Posterior cingulate gyrus (tissue), 11 donors: Measurements from ENCODE around the gene FGF14.

Source experiments
- DNase-seq, 10 donors: peaks; one replicate each; pipeline versions ENCODE4 v3.0.0 to v3.0.0-alpha.2; 2020 to 2021; ENCODE audit warnings: mixed read lengths in 3 of 10
- intact Hi-C: fragments of 100-400 bp; cut with DNase I; formaldehyde crosslinking; loops from one replicate; pipeline ENCODE4 v1.15.1; 2023

Gene FGF14

GRCh38 chr13:101709952-101710351, 691.9 kb downstream of the FGF14 start:
- intact Hi-C loops, result no loop called here
- DNase-seq, result no peak

GRCh38 chr13:101708115-101708514, 693.7 kb downstream of the FGF14 start:
- intact Hi-C loops, result no loop called here
- DNase-seq, result no peak

DNA sequence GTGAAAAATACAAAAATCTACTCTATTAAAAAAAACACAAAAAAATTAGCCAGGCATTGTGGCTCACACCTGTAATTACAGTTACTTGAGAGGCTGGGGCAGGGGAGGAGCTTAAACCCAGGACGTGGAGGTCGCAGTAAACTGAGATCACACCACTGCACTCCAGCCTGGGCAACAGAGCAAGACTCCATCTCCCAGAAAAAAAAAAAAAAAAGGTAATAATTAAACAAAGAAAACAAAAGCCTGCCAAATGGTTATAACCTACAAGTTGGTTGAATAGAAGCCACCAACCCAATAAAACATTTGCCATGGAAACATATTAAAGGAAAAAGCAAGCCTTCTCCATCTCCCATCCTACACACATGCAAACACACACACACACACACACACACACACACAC, 694.2 kb downstream of the FGF14 start:
- intact Hi-C loops, result no loop called here
- no peak for DNase-seq

DNA sequence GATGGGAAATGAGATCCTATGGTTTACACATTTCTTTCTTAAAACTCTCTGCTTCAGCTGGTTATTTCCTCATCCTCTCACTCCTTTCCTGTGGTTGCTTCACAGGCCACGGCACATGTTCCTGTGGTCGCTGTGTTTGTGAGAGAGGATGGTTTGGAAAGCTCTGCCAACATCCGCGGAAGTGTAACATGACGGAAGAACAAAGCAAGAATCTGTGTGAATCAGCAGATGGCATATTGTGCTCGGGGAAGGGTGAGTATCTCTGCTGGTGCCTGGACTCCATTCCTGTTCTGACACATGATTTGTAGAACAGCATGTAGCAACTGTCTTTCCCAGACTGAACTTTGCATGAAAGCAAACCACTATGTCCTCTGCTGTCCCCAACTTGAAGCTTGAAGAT, 695.2 kb downstream of the FGF14 start:
- peak in 3 of 10 donors; percentile 9 to 67 (median 66) for DNase-seq

GRCh38 chr13:101703838-101704237, 698.0 kb downstream of the FGF14 start:
- DNase-seq, result no peak
- intact Hi-C loops, result no loop called here

More for the DNA sequence above, 695.2 kb downstream of the FGF14 start:
- intact Hi-C loops, result no loop called here

DNA sequence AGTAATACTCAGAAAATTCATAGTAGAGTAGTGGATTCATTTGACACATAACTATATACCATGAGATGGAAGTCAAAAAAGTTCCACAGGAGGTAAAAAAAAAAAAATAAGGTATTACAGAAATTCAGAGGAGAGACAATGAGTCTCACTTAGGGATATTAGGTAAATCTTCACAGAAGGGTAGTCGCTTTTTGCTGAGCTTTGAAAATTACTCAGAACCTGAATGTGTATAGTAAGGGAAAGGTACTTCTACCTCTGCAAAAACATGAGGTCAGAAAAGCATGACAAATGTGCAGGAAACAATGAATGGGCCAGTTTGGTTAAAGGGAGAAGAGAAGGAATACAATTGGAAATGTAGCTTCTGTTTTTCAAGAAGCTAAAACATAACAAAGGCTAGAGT, 698.8 kb downstream of the FGF14 start:
- no peak for DNase-seq
- intact Hi-C loops, result no loop called here

- DNase-seq, result no peak
Measured at GRCh38 chr13:101700598-101700997, 701.2 kb downstream of the FGF14 start.

DNA sequence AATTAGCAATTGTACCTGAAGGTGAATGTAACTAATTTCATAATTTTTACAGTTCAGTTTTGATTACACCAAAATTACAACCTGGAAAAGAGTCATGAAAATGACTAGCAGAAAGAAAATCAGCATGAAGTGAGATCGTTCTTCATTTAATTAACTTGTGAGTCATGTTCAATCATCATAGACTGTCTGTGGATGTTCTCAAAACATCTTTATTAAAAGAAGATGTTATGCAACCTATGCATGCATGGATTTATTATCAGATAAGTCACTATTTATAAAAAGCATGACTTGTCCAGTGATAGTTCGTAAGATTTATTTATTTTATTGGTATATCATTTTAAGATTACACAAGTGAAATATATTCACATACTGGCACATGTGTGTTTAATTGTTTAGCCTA, 703.4 kb downstream of the FGF14 start:
- DNase-seq, result no peak

More at GRCh38 chr13:101700598-101700997, 701.2 kb downstream of the FGF14 start:
- intact Hi-C loops, result no loop called here

DNA sequence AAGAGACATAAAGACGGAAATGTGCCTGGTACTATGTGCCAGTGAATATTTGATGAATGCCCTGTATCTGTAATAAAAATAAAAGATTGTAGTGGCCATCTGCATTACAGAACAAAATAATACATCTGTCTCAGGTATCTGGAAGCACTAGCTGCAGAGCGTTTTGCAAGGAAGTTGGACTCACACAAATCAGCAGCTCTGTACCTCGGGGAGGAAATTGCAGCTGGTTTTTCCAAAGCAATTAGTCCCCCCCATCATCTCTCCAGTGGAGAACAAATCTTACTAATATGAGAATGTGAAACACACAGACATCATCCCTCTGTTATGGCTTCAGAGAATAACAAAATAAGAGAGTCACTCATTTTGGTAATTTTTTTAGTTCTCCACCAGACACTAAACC, 704.1 kb downstream of the FGF14 start:
- DNase-seq, result no peak
- intact Hi-C loops, result no loop called here

More for the DNA sequence above, 703.4 kb downstream of the FGF14 start:
- intact Hi-C loops, result no loop called here

DNA sequence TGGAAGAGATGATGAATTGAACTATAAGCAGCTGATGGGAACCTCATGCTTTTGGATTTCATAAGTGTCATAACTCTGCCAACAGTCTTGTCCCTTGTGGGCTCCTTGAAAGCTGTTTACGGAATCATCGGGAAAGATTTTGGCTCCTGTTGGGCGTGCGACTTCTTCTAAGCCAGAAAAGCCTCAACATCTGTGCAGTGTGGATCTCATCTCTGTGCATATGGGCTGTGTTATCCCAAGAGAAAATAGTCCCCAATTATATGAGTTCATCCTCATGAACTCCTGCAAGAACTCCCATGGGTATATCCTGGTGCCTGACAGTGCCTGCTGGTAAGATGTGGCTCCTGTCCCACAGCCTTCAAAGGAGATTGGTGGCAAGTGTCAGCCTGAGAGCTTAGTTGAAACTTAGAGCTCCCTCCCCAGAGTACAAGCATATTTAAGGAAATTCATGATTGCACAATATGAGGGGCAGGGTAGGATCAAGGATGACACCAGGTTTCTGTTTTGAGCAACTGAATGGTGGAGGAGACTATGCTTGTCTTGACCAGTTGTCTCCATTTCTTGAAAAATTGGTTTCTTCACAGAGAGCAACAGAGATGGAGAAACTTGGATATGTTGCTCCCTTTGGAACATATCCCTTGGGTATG, 705.9 kb downstream of the FGF14 start:
- intact Hi-C loops, result no loop called here
- no peak for DNase-seq

DNA sequence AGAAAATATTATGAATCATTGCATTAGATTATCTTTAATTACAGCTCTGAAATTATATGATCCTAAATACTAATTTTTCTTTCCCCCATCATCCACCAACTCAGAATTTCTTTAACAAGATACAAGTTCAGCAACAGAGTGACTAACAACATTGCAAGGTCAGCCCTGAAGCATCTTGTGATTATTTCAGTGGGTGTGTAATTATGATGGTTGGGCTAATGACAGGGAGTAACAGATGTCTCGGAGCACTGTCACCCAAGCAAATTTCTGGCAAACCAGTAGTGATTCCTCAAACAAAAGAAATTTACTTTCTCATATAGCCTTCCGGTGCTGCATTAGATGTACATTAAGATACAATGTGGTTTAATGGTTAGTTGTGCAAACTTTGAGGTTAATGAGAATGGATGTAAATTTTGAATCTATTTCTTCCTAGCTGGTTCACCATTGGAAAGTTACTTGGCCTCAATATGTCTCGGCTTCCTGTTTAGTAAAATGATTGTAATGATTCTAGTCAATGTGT, 710.4 kb downstream of the FGF14 start:
- intact Hi-C loops, result no loop called here

DNA sequence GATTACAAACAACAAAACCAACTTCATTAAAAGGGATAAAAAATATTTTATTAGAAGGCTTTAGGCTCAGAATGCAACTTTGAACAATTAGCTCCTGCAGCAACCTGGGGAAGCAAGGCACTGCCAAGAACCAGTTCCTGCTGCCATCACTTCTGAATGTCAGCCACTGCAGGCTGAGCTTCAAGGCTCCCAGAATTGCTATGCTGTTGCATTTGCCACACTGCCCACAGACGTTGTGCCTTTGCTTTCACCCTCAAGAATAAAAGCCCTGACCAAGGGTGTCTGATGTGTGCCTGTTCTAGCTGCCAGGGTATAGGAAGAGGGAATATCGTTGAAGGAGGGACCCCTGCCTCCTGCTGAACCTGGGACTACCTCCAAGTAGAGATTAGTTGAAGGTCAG, 711.0 kb downstream of the FGF14 start:
- intact Hi-C loops, result no loop called here
- DNase-seq, result no peak

More for the DNA sequence above, 710.4 kb downstream of the FGF14 start:
- no peak for DNase-seq

GRCh38 chr13:101686003-101686402, 715.8 kb downstream of the FGF14 start:
- intact Hi-C loops, result no loop called here
- DNase-seq, result no peak

DNA sequence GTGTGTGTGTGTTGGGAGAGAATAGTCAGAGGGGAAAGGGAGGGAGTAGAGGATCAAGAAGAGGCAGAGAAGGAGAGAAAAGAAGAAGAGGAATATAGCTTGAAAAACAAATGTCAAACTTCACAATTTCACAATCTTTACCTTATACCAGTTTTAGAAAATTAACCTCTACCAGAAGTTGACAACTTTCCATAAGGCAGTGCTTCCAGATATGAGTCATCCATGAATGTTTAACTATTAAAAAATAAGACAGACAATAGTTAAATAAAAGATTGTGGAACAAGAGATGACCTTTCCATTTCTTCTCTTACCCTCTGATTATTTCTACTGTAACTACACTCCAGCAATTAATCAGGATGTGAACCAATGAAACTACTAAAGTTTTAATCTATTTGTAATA, 720.0 kb downstream of the FGF14 start:
- no peak for DNase-seq
- intact Hi-C loops, result no loop called here

GRCh38 chr13:101673360-101674105, 728.3 kb downstream of the FGF14 start:
- intact Hi-C loops, result no loop called here
- DNase-seq, result no peak

DNA sequence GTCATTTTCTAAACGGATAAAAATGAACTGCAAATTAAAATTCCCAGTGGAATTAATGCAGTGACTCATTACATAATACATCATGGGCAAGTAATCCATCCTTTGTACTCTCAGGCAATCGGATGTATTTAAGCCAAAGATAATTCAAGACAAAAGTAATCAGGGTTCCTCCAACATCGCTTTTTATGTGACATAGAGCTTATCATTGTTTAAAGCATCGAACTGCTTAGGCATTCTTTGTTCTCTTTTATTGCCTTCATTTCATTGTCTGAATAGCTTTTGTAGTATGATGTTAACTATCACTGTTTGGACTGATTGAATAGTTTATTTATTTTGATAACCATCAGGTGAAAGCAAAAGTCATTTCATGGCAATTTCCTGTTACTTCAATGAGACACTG, 740.0 kb downstream of the FGF14 start:
- no peak for DNase-seq
- intact Hi-C loops, result no loop called here
